ENCODE results near the gene ZBTB44.
"Not testable (repeated sequence)": the region's sequence is repeated elsewhere in the genome, so short reads cannot be mapped to it uniquely, and the experiment has no call there.

ZBTB44 gene

DNA sequence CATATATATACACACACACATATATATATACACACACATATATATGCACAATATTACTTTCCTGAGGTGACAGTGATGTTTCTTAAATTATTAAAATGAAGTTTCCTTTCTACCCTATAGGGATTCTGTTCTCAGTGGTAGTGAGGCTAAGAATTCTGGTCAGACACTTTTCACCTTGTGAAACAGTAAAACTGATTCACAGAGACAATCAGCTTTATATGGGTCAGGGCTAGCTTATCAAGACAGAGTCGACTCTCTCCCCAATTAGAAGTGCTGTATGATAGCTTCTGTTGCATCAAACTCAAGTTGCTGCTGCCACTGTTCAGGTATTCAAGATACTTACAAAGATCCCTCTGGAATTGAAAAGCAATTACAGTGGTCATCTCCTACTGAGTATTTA lies 68.4 kb downstream of the ZBTB44 start:
- DNase-seq (ENCODE audit: low spot score) = no peak

DNA sequence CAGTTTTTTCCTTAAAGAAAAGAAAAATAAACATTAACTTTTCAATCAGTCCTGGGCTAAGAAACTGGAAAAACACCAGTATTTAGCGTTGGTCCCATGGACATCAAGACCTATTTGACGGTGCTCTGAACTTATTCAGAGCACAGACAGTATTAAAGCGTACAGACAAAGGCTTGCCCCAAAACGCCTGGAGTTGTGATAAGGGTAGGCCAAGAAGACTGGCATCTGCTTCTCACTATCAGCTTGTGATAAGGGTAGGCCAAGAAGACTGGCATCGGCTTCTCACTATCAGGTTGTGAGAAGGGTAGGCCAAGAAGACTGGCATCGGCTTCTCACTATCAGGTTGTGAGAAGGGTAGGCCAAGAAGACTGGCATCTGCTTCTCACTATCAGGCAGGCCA lies 69.3 kb downstream of the ZBTB44 start:
- DNase-seq (ENCODE audit: low spot score) = not testable (repeated sequence)

DNA sequence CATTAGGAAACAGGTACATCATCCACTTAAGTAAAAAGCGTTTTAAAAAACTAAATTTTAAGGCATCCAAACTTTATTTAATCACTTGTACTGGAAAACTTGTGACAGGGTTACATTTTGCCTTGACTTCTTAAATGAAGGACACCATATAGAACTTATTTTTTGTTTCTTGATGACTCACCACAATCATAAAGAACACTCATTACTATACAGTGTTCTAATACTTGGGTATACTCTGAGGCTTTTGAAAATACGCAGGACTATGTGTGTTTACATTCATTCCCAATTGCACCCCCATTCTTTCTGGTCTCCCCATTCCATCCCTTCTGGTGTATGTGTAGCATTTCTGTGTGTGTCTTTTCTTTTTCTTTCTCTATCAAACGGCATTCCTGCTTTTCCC lies 69.9 kb downstream of the ZBTB44 start:
- DNase-seq (ENCODE audit: low spot score) = no peak

DNA sequence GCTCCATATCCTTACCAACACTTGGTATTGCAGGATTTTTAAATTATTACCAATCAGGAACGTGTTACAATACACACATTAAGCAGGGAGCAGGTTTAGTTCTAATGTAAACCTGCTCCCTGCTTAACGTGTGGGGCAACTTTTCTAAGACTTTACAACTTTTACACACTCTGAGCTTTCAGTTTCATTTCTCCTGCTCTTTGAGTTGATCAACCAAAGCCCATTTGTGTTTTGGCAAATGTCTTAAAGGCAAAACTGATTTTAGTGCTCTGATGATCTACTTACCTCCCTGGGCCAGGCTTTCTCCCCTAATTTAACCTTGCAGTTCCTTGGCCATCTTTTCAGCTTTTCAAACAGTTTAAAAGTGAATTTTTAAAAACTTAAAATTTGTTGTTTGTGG lies 70.9 kb downstream of the ZBTB44 start:
- no peak for DNase-seq (ENCODE audit: low spot score)

DNA sequence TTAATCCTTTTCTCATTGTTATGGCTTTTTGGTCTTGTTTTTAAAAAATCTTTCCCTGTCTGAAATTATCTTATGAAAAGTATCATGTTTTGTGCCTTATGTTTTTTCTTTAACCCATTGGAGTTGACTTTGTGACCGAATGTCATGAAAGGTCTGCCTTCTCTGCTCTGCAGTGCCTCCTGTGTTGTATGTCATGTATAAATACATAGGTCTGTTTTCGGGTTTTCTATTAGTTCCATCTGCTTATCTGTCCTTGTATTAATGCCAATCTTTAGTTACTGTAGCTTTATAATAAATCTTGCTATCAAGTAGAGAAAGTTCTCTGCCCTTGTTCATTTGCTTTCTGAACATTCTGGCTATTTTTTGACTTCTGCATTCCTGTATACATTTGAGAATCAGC lies 73.0 kb downstream of the ZBTB44 start:
- DNase-seq (ENCODE audit: low spot score) = no peak

DNA sequence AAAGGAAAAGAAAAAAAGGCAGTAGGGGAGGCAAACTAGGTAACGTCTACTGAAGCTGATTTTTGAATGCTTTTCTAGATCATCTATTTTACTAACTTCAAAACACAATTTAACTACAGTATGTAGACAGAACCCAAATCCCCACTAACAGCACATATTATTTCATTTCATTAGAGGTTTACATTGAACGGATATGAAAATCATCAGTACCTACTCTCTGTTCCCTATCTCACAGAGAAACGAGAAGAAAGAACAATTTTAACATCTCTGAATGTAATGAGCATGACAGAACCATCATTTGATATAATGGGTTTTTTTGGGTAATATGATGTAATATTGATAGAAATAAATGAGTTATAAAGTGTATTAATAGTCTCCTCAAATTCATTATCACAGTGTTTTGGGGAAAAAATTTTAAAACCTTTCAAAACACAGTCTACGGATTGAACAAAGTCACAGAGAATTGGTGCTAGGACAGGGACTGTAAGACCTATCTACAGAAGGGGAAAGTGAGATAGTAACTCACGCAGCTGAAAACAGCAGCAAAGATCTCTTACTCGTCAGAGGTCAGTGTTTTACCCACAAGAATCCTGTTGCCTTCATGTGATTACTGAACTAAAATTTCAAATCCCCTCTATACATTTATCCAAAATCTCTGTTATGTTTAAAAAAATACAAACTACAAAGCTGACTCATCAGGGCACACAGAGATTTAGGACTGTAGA lies 77.3 kb downstream of the ZBTB44 start:
- no peak for DNase-seq (ENCODE audit: low spot score)

DNA sequence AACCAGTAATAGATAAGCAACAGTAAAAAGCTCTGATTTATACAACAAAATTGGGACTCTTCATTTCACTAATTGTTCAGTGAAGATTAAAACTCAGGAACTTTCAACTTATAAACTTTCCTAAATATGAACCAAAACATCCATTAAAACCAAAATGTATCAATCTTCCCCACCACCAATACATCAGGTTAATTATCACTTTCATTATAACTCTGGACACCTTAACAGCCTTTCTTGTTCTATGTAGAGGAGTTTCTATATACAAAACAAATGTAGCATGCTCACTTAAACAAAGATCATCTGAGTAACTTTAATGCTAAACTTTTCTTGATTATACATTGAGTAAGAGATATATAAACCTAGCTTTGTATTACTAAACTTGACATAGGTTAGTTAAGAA lies 80.4 kb downstream of the ZBTB44 start:
- DNase-seq (ENCODE audit: low spot score) = no peak

DNA sequence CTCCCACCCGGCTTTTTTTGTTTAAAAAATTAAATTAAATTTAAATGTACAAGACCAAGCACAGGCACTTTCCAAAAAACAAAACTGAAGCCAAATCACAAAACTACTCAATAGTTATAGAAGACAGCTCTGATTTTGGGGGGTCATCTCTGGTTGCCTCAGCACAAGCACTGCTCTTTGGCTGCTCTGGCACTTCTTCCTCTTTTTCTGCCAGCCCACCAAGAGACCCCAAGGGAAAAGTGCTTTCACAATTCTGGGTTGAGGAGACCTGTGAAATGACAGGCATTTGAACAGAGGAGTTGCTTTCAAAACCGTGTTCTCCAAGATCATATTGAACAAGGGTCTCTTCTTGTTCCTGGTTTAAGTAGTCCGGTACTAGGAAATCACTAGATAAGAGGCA lies 80.8 kb downstream of the ZBTB44 start:
- DNase-seq (ENCODE audit: low spot score) = not testable (repeated sequence)

DNA sequence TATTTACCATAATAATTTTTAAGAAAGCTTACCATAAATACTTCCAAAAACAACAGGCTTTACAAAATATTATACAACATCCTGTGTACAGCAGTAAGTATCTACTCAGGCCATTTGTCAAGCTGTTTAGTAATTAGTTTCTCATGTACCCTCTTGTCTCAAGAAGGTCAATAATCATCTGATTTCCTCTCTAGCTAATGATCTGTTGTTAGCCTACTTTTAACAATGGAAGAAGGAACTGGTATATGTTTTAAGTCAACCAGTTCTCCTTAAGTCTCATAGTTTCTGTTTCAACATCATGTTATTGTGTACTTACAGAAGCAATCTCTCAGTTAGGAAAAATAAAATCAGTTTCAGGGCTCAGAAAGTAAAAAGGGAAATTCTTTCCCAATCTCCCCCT lies 81.2 kb downstream of the ZBTB44 start:
- DNase-seq (ENCODE audit: low spot score) = not testable (repeated sequence)

DNA sequence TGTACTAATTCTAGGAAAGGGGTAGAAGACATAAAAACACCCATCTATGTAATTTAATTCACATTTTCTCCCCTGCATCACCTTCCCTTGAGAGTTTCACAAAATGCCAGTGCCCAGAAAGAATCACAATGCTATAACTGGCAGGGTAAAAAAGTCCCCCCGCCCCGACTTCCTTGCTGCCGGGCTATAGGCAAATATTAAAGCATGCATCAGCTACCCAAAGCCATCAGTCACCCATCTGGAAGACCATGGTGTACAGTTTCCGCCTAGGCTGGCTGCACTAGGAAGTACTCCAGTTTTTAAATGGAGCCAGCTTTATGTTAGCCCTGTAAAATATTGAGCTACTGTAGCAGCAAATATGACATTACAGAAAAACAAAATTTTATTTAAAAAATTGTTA lies 87.3 kb downstream of the ZBTB44 start:
- no peak for DNase-seq (ENCODE audit: low spot score)

DNA sequence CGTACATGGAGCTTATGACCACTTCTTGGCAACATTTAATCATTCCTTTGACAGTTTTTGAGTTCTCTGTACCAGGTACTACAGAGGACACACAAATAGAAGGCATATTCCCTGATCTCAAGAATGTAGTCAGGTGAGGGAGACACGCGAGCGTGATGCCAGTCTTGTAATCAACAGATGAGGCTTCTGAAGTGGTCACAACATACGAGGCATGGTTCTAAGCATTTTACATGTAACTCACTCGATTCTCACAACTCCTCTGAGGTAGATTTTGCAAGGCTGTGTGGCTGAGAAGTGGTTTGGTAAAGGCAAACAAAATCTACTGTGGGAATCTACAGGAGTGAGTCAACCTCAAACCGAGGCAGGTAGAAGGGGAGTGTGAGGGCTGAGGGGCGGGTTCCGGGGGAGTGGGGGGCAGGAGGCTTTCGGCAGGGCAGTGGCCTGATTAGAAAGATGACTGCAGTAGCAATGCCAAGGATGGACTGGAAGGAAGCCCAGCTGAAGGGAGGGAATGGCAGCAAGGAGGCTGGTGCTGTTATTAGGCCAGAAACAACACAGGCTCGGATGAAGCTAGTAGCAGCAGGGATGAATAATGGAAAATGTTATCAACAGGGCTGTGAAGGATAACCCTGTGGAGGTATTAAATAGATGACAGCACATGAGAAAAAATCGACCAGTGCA lies 91.3 kb downstream of the ZBTB44 start:
- DNase-seq (ENCODE audit: low spot score) = no peak

DNA sequence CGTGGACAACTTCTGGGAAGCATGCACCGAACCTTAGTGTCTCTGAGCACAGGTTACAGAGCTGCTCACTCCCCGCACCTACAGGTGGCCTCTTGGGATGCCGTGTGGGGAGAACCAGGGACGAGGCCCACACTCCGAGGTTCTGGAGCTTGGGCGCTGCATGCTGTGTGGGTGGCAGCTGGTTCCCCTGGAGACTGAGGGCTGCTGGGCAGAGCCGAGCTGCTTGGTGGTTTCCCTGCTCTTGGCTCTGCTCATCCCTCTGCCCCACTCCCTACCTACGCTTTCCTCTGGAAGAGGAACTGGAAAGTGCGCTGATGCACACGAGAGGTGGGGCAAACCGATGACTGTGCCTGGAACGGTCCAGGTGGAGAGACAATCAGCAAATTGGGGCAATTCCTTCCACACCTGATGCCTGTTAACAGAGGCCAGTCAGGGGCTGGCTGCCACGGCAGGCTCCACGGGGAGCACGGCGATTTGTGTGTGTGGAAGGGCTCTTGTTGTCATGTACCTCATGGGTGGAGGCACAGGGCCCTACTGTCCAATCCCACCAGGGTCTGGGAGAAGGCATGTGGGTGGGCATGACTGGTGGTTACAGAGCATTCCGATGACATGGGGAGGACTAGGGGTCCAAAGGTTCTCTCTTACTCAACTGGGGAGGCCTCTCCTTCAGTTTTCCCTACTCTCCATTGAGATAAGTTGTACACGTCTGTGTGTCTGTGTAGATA lies 94.2 kb downstream of the ZBTB44 start:
- no peak for DNase-seq (ENCODE audit: low spot score)

DNA sequence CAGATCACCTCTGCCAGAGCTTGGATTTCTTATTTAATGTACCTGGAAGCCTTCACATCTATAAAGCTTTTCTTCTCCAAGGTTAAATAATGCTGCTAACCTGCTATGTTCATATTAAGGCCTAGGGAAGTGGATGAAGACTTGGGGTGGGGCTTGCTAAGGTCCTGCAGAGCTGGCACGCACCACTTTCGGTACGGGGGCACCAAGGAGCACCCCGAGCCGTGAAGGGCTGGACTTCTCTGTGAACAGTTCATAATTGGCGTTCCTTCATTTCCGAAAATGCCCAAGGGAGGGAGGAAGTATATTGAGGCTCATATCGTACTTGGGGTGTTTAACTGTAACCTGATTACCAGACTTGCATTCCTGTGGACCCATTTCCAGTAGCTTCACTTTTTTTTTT lies 95.6 kb downstream of the ZBTB44 start:
- DNase-seq (ENCODE audit: low spot score) = no peak

DNA sequence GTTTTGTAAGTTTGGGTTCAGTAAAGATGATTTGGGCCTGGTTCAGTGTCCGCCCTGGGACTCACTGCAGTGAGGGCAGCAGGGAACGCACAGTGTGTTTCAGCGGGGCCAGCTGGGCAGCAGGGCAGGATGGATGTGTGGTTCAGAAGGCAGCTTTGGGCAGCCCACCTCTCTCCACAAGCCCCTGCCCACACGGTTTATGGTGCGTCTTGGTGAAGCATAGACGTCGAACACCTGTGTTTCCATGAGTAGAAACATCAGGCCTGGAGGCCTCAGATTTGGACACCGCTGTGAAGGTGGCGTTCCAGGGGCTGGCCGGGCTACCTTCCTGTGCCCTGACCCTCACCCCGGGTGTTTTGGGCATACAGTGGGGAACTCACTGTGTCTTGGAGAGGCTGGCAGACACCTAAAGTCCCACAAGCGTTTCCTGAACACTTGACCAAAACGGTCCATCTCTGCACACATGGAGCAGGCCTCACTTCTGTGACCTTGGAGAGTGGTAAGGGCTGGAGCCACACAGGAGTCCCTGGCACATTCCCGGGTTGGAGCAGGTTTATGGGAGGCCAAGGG lies 96.1 kb downstream of the ZBTB44 start:
- no peak for DNase-seq (ENCODE audit: low spot score)

DNA sequence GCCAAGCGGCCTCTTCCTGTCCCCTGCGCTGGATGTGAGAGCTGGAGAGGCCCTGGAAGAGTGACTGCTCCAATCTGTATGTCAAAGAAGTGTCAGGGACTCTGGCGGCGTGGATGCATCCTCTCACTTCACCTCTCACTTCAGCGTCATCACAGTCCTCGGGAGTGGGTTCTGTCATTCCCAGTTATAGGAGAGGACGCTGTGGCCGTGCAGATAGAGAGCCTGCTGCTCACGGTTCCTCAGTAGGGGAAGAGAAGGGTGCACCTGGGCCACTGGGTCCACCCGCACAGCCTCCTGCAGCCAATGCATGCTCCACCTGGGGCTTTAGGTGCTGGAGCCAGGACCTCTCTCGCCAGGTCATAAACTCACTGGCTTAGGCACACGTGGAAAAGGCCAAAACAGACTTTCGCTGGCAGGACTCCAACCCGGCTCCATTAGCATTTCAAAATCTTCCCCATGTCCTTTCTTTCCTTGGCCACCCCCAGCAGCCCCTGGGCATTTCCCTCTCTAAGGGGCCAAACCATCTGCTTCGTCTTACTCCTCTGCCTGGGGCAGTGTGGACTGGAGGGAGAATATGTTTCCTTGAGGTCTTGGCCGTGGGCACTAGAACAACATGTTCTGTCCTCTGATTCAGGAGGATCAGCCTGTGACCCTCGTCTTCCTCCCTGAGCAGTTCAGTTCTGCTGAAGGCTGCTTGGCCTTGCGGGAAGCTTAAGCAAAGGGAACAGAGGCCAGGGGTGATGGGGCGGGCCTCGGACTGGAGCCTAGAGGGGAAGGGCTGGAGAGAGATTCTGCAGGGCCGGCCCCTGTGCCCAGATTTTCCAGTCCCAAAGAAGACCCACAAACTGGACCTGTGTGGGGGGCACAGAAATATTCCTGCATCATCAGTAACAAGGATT lies 97.3 kb downstream of the ZBTB44 start:
- DNase-seq (ENCODE audit: low spot score) = no peak

DNA sequence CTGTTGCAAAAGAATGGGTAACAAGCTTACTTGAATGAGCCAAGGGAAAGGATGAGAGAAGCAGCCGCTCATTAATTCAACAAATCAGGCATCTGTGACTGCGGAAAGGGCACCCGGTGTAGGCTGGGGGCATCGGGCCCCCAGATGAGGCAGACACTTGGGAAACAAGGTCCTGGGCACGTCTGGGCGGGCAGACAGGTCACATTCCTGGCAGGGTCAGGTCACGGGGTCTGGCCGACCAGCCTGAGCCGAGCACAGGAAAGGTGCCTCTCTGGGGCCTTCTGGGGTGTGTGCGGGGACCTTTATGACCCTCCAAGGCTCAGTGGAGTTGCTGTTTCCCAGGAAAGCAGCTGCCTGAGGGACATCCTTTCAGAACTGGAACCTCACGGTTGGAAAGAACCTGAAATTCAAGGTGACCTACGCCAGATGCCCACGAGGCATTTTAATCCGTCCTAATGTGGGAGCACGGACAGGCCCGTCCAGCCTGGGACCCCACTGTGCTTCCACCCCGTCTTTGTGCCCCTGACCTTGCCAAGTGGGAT lies 98.1 kb downstream of the ZBTB44 start:
- no peak for DNase-seq (ENCODE audit: low spot score)

DNA sequence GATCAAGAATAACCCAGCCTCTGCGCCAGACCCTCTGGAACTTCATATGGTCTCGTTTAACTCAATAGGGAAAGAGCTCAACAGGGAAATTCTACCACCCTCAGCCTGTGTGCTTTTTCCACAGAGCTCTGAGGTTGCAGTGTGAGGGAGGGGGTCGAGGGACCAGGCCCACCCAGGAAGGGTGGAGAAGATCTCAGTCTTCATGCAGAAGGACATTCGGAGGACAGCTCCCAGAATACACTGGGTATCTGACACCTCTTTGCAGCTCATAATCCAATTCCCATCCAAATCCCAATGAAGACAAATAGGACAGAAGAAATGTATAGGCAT lies 98.5 kb downstream of the ZBTB44 start:
- DNase-seq (ENCODE audit: low spot score) = no peak

DNA sequence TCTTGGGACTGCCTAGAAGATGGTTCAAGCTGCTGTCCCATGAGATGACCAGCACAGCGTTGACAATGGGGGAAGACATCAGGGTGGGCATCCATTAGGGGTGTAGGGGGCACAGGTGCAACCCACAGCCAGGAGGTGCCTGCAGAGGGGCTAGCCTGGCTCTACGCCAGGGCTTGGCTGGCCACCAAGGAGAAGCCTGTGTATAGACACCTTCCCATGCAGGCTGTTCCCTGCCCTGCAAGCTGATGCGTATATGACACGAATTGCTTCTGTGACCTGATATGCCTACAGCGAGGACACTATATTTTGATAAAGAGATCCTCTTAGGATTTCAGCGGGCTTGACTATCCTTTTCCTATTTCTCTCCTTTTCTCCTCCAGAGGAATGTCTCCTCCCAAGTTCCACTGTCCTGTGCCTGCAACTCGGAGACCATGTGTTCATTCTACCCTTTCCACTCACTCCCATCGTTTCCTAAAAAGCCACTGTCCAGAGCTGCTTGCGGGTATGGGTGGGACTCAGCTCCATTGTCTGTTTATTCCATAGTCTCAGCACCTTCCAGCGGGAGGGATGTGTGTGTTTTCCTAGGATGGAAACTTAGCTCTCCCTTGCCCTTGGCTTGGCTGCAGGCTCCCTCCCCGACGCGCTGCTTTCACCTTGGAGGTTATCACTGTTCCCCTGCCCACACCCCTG lies 99.0 kb downstream of the ZBTB44 start:
- DNase-seq (ENCODE audit: low spot score) = no peak

DNA sequence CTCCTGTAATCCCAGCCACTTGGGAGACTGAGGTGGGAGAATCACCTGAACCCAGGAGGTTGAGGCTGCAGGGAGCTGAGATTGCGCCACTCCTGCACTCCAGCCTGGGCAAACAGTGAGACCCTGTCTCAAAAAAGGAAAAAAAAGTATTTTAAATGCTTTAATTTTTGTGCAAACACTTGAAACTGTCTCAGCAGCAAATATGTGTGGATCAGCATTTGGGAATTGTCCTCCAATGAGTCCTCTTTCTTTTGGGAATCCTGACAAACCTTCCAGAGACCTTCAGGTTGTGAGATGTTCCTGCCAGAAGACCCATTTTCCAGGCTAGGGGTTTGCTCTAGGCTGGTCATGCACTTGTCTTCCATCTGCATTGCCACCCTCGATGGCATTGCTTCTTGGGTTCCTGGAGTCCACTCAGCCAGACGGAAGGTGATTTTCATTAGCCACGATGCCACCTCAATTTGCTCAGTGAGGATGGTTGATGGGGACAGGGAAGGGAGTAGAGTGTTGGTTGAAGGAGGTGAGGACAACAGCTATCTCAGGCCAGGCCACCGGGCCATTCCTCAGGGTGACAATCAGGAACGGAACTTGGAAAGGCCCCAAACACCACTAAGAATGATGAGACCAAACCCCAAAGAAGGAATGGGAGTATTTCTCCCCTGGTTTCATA lies 99.7 kb downstream of the ZBTB44 start:
- no peak for DNase-seq (ENCODE audit: low spot score)

DNA sequence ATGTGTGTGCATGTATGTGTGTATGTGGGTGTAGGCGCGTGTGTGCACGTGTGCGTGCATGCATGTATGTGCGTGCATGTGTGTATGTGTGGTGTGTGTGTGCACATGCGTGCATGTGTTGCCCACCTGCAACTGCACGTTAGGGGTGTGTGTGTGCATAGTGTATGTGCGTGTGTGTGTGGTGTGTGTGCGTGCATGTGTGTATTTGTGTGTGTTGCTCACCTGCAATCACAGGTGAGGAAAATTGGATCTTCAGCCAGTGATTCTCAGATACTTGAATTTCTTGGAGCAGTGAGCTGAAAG lies 100.8 kb downstream of the ZBTB44 start:
- DNase-seq (ENCODE audit: low spot score) = no peak
